ENCODE data around the gene CYP2W1.

- no peak for TF ChIP-seq SMC3 (IDR thresholded peaks at IDR 0.05; ENCODE audit: borderline replicate concordance, low read length)
- no peak for TF ChIP-seq CTCF (IDR thresholded peaks at IDR 0.05 in 2 of 3, conservative IDR thresholded peaks at IDR 0.05 in 1 of 3; ENCODE audit: control insufficient read depth in 2 of 3, extremely low read depth in 1 of 3, insufficient read depth in 1 of 3, low read depth in 3 of 3, low read length in 3 of 3)
- TF ChIP-seq IRF3 (IDR thresholded peaks at IDR 0.05) = no peak
- TF ChIP-seq CEBPZ (IDR thresholded peaks at IDR 0.05; ENCODE audit: low read depth, low read length) = no peak
- no peak for TF ChIP-seq ZNF274 (IDR thresholded peaks at IDR 0.05; ENCODE audit: insufficient read depth, insufficient read length)
Observed at GRCh38 chr7:935164-935873, 47.7 kb upstream of the CYP2W1 start.
